ENCODE measurements around the gene UQCC5. TPM values are rescaled to one million over a fixed set of nuclear protein-coding genes. Genes with fewer than 3 reads are reported as not detected.

Gene UQCC5
- total RNA-seq, 1 donor from 2014 or later = 0.79 TPM

DNA sequence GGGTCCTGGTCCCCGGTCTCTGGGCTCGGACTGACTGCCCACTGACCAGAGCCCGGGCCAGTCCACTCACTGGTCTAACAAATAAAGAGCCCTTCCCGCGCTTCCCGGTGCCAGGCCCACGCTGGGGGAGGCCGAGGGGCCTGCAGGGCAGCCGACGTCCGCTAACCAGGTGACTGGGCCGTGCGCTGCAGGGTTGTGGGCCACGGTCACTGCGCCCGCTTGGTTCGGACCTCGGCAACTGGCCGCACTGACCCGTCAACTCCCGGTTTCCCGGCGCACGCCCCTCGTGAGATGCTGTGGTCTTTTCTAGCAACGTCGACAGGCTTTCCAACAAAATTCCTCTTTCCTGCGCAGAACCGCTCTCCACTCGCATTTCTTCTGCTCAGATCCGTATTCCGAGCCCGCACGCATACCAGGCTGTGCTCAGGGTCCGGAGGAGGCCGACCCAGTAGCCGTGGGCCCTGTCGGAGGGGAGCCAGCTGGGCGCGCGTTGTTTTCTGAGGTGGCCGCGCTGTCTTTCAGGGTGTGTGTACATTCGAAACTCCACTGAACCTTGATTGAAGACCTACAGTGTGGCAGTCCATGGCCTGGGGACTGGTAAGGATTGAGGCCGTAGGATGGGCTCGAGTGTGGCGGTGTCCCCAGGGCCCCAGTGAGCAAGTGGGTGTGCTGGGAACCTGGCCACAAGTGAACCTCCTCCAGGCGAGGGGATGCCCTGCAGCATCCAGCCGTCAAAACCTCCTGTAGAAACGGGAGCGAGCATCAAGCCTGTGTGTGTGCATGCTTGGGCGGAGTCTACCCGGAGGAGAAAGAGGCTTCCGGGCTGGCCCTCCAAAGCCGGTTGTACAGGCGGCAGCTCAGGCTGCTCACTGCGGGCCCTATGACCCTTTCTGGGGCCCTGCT, 1.9 kb upstream of the UQCC5 start:
- DNase-seq (ENCODE audit: low read depth) = peak; percentile 46
- TF ChIP-seq, protein P1, sequence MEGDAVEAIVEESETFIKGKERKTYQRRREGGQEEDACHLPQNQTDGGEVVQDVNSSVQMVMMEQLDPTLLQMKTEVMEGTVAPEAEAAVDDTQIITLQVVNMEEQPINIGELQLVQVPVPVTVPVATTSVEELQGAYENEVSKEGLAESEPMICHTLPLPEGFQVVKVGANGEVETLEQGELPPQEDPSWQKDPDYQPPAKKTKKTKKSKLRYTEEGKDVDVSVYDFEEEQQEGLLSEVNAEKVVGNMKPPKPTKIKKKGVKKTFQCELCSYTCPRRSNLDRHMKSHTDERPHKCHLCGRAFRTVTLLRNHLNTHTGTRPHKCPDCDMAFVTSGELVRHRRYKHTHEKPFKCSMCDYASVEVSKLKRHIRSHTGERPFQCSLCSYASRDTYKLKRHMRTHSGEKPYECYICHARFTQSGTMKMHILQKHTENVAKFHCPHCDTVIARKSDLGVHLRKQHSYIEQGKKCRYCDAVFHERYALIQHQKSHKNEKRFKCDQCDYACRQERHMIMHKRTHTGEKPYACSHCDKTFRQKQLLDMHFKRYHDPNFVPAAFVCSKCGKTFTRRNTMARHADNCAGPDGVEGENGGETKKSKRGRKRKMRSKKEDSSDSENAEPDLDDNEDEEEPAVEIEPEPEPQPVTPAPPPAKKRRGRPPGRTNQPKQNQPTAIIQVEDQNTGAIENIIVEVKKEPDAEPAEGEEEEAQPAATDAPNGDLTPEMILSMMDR (IDR thresholded peaks at IDR 0.05; ENCODE audit: insufficient read depth, low read length, severe bottlenecking) = no peak
- Histone ChIP-seq H3K27me3 (ENCODE audit: control insufficient read depth, insufficient read depth, low read length) (no peaks in the 10 kb centered on the region), H3K4me3 (ENCODE audit: low read depth, low read length) (peak overlapping the region; percentile 43), H3K36me3 (ENCODE audit: control insufficient read depth, insufficient read depth, low read length) (no peaks in the 10 kb centered on the region)
- FAIRE-seq = no peak

GRCh38 chr3:52535411-52536111, 844 bp upstream of the UQCC5 start:
- FAIRE-seq = no peak
- H3K36me3 ChIP-seq (ENCODE audit: control insufficient read depth, insufficient read depth, low read length) = peaks cover 3% of the 10 kb centered on the region
- TF ChIP-seq, protein P1 (IDR thresholded peaks at IDR 0.05; ENCODE audit: insufficient read depth, low read length, severe bottlenecking) = no peak
- H3K4me3 ChIP-seq (ENCODE audit: low read depth, low read length) = no peak overlapping the region
- no peaks in the 10 kb centered on the region for H3K27me3 ChIP-seq (ENCODE audit: control insufficient read depth, insufficient read depth, low read length)
- DNase-seq (ENCODE audit: low read depth) = no peak

GRCh38 chr3:52536112-52536368, 365 bp upstream of the UQCC5 start:
- DNase-seq (ENCODE audit: low read depth) (no peak), FAIRE-seq (no peak)
- TF ChIP-seq, protein P1 (IDR thresholded peaks at IDR 0.05; ENCODE audit: insufficient read depth, low read length, severe bottlenecking) = no peak
- H3K4me3 ChIP-seq (ENCODE audit: low read depth, low read length) = no peak overlapping the region
- H3K27me3 ChIP-seq (ENCODE audit: control insufficient read depth, insufficient read depth, low read length) = no peaks in the 10 kb centered on the region
- H3K36me3 ChIP-seq (ENCODE audit: control insufficient read depth, insufficient read depth, low read length) = peaks cover 3% of the 10 kb centered on the region

GRCh38 chr3:52537165-52537620, 788 bp downstream of the UQCC5 start:
- no peak for FAIRE-seq

GRCh38 chr3:52537726-52538421, 1.5 kb downstream of the UQCC5 start:
- DNase-seq (ENCODE audit: low read depth) (no peak), FAIRE-seq (no peak)
- Histone ChIP-seq H3K4me3 (ENCODE audit: low read depth, low read length) (peak overlapping the region; percentile 89), H3K36me3 (ENCODE audit: control insufficient read depth, insufficient read depth, low read length) (peaks cover 5% of the 10 kb centered on the region), H3K27me3 (ENCODE audit: control insufficient read depth, insufficient read depth, low read length) (no peaks in the 10 kb centered on the region)
- TF ChIP-seq, protein P1 (IDR thresholded peaks at IDR 0.05; ENCODE audit: insufficient read depth, low read length, severe bottlenecking) = no peak

More at GRCh38 chr3:52537165-52537620, 788 bp downstream of the UQCC5 start:
- no peak for DNase-seq (ENCODE audit: low read depth)
- peaks cover 5% of the 10 kb centered on the region for H3K36me3 ChIP-seq (ENCODE audit: control insufficient read depth, insufficient read depth, low read length)
- peak overlapping the region; percentile 89 for H3K4me3 ChIP-seq (ENCODE audit: low read depth, low read length)
- no peaks in the 10 kb centered on the region for H3K27me3 ChIP-seq (ENCODE audit: control insufficient read depth, insufficient read depth, low read length)
- TF ChIP-seq, protein P1 (IDR thresholded peaks at IDR 0.05; ENCODE audit: insufficient read depth, low read length, severe bottlenecking) = no peak
